ENCODE data around the gene MMS19.

DNA sequence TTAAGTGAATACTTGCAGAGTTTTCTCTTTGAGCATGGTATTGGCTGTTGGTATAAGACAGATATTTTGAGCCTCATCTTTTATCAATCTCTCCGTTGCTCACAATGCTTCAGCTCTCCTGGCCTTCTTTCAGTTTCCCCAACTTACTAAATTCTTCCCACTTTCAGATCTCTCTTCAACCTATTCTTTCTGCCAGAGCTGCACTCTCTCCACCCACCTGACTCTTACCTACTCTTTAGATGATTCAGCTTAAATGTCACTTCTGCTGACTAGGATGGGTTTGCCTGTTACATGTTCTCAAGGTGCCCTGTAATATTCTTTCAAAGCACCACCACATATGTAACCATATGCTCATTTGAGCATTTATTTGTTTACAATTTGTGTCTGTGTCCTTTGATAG, 54.0 kb downstream of the MMS19 start:
- no peak for TF ChIP-seq EP300 (IDR thresholded peaks at IDR 0.05; ENCODE audit: borderline replicate concordance in 1 of 2, control insufficient read depth in 1 of 2, low read depth in 2 of 2, low read length in 2 of 2)
- TF ChIP-seq, protein P1, sequence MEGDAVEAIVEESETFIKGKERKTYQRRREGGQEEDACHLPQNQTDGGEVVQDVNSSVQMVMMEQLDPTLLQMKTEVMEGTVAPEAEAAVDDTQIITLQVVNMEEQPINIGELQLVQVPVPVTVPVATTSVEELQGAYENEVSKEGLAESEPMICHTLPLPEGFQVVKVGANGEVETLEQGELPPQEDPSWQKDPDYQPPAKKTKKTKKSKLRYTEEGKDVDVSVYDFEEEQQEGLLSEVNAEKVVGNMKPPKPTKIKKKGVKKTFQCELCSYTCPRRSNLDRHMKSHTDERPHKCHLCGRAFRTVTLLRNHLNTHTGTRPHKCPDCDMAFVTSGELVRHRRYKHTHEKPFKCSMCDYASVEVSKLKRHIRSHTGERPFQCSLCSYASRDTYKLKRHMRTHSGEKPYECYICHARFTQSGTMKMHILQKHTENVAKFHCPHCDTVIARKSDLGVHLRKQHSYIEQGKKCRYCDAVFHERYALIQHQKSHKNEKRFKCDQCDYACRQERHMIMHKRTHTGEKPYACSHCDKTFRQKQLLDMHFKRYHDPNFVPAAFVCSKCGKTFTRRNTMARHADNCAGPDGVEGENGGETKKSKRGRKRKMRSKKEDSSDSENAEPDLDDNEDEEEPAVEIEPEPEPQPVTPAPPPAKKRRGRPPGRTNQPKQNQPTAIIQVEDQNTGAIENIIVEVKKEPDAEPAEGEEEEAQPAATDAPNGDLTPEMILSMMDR (IDR thresholded peaks at IDR 0.05 in 2 of 3, conservative IDR thresholded peaks at IDR 0.05 in 1 of 3; ENCODE audit: control insufficient read depth in 2 of 3, extremely low read depth in 1 of 3, insufficient read depth in 1 of 3, low read depth in 3 of 3, low read length in 3 of 3): no peak
- TF ChIP-seq CHD2 (IDR thresholded peaks at IDR 0.05; ENCODE audit: borderline replicate concordance, low read depth, low read length): no peak
